HL-60 (cell line): Measurements from ENCODE around the gene MED14.

Experiments used
- DNase-seq, 2 experiments: peaks; one replicate each; pipeline ENCODE4 v3.0.0-alpha.2; 2010 to 2020; ENCODE audit warnings: low read depth in 1 of 2, low spot score in 1 of 2
- H3K27ac ChIP-seq: fragments of 250-450 bp; sonication (Bioruptor Pico); replicated peaks from 2 replicates; pipeline ENCODE4 v1.5.1; 2020; ENCODE audit warnings: mild to moderate bottlenecking, moderate library complexity
- H3K27me3 ChIP-seq: fragments of 250-450 bp; sonication (Bioruptor Pico); 2 replicates; pipeline ENCODE4 v1.5.1; 2021; ENCODE audit warnings: mild to moderate bottlenecking, moderate library complexity; ENCODE audit not compliant: insufficient read depth, poor library complexity, severe bottlenecking
- H3K4me3 ChIP-seq: replicated peaks from 2 replicates; pipeline ENCODE4 v1.5.1; 2011; ENCODE audit warnings: mild to moderate bottlenecking, control low read depth, low read length; ENCODE audit not compliant: insufficient read depth
- CTCF ChIP-seq: IDR thresholded peaks from one replicate; pipeline ENCODE4 v1.5.1; 2011; ENCODE audit warnings: low read length, control low read depth, inconsistent platforms; ENCODE audit not compliant: insufficient read depth
- GABPA ChIP-seq: IDR thresholded peaks from 2 replicates; pipeline ENCODE4 v1.6.1; 2012; ENCODE audit warnings: low read depth
- POLR2AphosphoS5 ChIP-seq: IDR thresholded peaks from 2 replicates; pipeline ENCODE4 v1.6.1; 2012; ENCODE audit warnings: low read depth
- REST ChIP-seq: IDR thresholded peaks from 2 replicates; pipeline ENCODE4 v1.6.1; 2012; ENCODE audit warnings: low read depth; ENCODE audit not compliant: insufficient replicate concordance
- SPI1 ChIP-seq: IDR thresholded peaks from 2 replicates; pipeline ENCODE4 v1.6.1; 2012; ENCODE audit warnings: low read depth, mild to moderate bottlenecking, borderline replicate concordance

MED14 gene

GRCh38 chrX:40661489-40661888 is 73.9 kb downstream of the MED14 start:
- H3K4me3 ChIP-seq, result no peak overlapping the region
- no peak for TF ChIP-seq POLR2AphosphoS5
- TF ChIP-seq SPI1, result no peak
- no peak for TF ChIP-seq GABPA
- no peak for TF ChIP-seq REST
- TF ChIP-seq CTCF, result no peak
- H3K27me3 ChIP-seq, result no peaks in the 10 kb centered on the region
- DNase-seq, result no peak
- H3K27ac ChIP-seq, result no peak overlapping the region

- H3K27me3 ChIP-seq, result no peaks in the 10 kb centered on the region
- DNase-seq, result no peak
- H3K27ac ChIP-seq, result no peak overlapping the region
- no peak overlapping the region for H3K4me3 ChIP-seq
- TF ChIP-seq REST (no peak), POLR2AphosphoS5 (no peak), CTCF (no peak), GABPA (no peak), SPI1 (no peak)
Observed at GRCh38 chrX:40660381-40660780, 75.0 kb downstream of the MED14 start.

- TF ChIP-seq POLR2AphosphoS5 (no peak), SPI1 (no peak), REST (no peak)
- no peak for DNase-seq
Observed at GRCh38 chrX:40653535-40653934, 81.8 kb downstream of the MED14 start.

GRCh38 chrX:40652664-40653063 is 82.7 kb downstream of the MED14 start:
- Histone ChIP-seq H3K4me3 (no peak overlapping the region), H3K27ac (no peak overlapping the region), H3K27me3 (no peaks in the 10 kb centered on the region)
- DNase-seq, result no peak
- no peak for TF ChIP-seq POLR2AphosphoS5
- no peak for TF ChIP-seq CTCF
- TF ChIP-seq SPI1, result no peak
- no peak for TF ChIP-seq GABPA
- no peak for TF ChIP-seq REST

More at GRCh38 chrX:40653535-40653934, 81.8 kb downstream of the MED14 start:
- Histone ChIP-seq H3K27me3 (no peaks in the 10 kb centered on the region), H3K27ac (no peak overlapping the region), H3K4me3 (no peak overlapping the region)
